Measurements from ENCODE around the gene MYO7A.

The MYO7A gene

DNA sequence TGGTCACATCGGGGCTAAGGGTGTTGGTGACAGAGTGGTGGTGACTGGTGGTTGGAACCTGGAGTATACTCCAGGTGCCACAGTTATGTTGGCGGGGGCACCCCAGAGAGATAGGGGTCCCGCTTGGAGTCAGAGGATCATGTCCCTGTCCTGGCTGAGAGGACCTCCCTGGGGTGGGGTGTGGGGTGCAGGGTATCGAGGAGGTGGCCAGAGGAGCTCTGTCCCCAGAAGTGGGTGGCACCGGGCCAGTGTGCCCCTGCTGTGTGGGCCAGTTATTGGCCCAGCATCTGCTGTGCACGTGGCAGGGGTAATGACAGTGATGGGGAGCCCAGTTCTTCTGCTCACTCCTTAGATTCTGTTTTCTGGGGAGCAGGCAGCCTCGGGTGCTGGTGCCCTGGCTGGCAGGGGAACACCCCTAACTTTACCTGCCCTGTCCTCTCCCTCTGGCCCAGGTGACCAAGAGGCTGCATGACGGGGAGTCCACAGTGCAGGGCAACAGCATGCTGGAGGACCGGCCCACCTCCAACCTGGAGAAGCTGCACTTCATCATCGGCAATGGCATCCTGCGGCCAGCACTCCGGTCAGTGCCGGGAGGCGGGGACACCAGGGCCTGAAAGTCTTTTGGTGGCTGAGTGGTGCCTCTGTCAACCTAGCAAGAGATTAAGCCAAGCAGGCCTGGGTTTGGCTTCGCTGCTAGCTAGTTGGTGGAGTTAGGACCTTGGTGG lies 56.3 kb downstream of the MYO7A start:
- no peak overlapping the region for H2AFZ ChIP-seq (ENCODE audit: low read depth, low read length)
- no peaks in the 10 kb centered on the region for H3K27me3 ChIP-seq (ENCODE audit: insufficient read depth, low read length, poor library complexity)
- H3K36me3 ChIP-seq (ENCODE audit: insufficient read depth, low read length) = no peaks in the 10 kb centered on the region
- ATAC-seq (ENCODE audit: insufficient read depth, low read depth) (no peak), DNase-seq (no peak)
- no peak for TF ChIP-seq EZH2 (IDR thresholded peaks at IDR 0.05; ENCODE audit: borderline replicate concordance, low read depth, low read length, severe bottlenecking)
- TF ChIP-seq, protein P1, sequence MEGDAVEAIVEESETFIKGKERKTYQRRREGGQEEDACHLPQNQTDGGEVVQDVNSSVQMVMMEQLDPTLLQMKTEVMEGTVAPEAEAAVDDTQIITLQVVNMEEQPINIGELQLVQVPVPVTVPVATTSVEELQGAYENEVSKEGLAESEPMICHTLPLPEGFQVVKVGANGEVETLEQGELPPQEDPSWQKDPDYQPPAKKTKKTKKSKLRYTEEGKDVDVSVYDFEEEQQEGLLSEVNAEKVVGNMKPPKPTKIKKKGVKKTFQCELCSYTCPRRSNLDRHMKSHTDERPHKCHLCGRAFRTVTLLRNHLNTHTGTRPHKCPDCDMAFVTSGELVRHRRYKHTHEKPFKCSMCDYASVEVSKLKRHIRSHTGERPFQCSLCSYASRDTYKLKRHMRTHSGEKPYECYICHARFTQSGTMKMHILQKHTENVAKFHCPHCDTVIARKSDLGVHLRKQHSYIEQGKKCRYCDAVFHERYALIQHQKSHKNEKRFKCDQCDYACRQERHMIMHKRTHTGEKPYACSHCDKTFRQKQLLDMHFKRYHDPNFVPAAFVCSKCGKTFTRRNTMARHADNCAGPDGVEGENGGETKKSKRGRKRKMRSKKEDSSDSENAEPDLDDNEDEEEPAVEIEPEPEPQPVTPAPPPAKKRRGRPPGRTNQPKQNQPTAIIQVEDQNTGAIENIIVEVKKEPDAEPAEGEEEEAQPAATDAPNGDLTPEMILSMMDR (IDR thresholded peaks at IDR 0.05; ENCODE audit: borderline replicate concordance, extremely low read depth, low read length, poor library complexity, severe bottlenecking) = no peak
- H3K27ac ChIP-seq (ENCODE audit: low read length) = no peak overlapping the region
- no peak overlapping the region for H3K9ac ChIP-seq (ENCODE audit: low read depth, low read length)
- H3K79me2 ChIP-seq (ENCODE audit: insufficient read depth, low read length) = no peaks in the 10 kb centered on the region
- H3K4me3 ChIP-seq (ENCODE audit: low read depth in 1 of 2, low read length in 2 of 2) = no peak overlapping the region
- no peaks in the 10 kb centered on the region for H3K4me1 ChIP-seq (ENCODE audit: insufficient read depth, low read length)
- no peaks in the 10 kb centered on the region for H4K20me1 ChIP-seq (ENCODE audit: insufficient read depth, low read length)
- H3K9me3 ChIP-seq (ENCODE audit: insufficient read depth, low read length, severe bottlenecking) = no peaks in the 10 kb centered on the region
- H3K4me2 ChIP-seq (ENCODE audit: insufficient read depth, low read length) = no peak overlapping the region

DNA sequence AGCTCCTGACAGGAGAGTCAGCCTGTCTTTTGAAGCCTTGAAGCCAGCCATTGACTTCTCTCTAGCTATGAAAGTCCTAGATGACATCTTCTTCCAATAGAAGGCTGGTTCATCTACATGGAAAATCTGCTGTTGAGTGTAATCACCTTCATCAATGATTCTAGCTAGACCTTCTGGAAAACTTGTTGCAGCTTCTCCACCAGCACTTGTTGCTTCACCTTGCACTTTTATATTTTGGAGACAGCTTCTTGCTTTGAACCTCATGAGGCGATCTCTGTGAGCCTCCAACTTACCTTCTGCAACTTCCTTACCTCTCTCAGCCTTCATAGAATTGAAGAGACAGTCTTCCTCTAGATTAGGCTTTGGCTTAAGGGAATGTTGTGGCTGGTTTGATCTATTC lies 58.3 kb downstream of the MYO7A start:
- Histone ChIP-seq H3K4me1 (ENCODE audit: insufficient read depth, low read length) (no peaks in the 10 kb centered on the region), H3K9ac (ENCODE audit: low read depth, low read length) (no peak overlapping the region), H3K27me3 (ENCODE audit: insufficient read depth, low read length, poor library complexity) (no peaks in the 10 kb centered on the region), H3K36me3 (ENCODE audit: insufficient read depth, low read length) (no peaks in the 10 kb centered on the region), H2AFZ (ENCODE audit: low read depth, low read length) (no peak overlapping the region), H3K79me2 (ENCODE audit: insufficient read depth, low read length) (no peaks in the 10 kb centered on the region), H3K4me3 (ENCODE audit: low read depth in 1 of 2, low read length in 2 of 2) (no peak overlapping the region), H3K27ac (ENCODE audit: low read length) (no peak overlapping the region), H3K4me2 (ENCODE audit: insufficient read depth, low read length) (no peak overlapping the region), H4K20me1 (ENCODE audit: insufficient read depth, low read length) (no peaks in the 10 kb centered on the region), H3K9me3 (ENCODE audit: insufficient read depth, low read length, severe bottlenecking) (no peaks in the 10 kb centered on the region)
- no peak for DNase-seq
- no peak for TF ChIP-seq EZH2 (IDR thresholded peaks at IDR 0.05; ENCODE audit: borderline replicate concordance, low read depth, low read length, severe bottlenecking)
- TF ChIP-seq, protein P1 (IDR thresholded peaks at IDR 0.05; ENCODE audit: borderline replicate concordance, extremely low read depth, low read length, poor library complexity, severe bottlenecking) = no peak
- no peak for ATAC-seq (ENCODE audit: insufficient read depth, low read depth)

DNA sequence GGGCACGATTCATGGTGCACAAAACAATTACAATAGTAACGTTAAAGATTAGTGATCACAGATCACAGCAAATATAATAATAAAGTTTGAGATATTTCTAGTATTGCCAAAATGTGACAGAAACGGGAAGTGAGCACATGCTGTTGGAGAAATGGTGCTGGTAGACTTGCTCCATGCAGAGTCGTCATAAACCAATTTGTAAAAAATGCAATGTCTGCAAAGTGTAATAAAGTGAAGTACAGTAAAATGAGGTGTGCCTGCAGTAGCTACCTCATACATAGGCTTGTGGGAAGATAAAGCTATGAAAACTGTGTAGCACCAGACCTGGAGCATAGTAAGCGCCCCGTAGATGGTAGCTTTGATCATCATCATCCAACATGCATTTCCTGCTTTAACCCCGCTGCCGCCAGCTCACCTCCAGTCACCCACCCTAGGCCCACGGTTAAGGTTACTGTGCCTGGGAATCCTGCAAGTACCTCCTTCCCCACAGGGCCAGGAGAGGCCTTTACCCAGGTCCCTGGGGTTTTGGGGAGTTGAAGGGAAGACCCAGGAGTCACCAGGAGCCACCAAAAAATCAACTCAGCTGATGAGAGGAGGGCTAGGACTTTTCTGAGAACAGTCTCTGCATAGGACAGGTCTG lies 59.2 kb downstream of the MYO7A start:
- no peaks in the 10 kb centered on the region for H3K27me3 ChIP-seq (ENCODE audit: insufficient read depth, low read length, poor library complexity)
- no peak overlapping the region for H3K4me2 ChIP-seq (ENCODE audit: insufficient read depth, low read length)
- H3K79me2 ChIP-seq (ENCODE audit: insufficient read depth, low read length) = no peaks in the 10 kb centered on the region
- H3K4me3 ChIP-seq (ENCODE audit: low read depth in 1 of 2, low read length in 2 of 2) = no peak overlapping the region
- DNase-seq = no peak
- H3K27ac ChIP-seq (ENCODE audit: low read length) = no peak overlapping the region
- H3K36me3 ChIP-seq (ENCODE audit: insufficient read depth, low read length) = no peaks in the 10 kb centered on the region
- H2AFZ ChIP-seq (ENCODE audit: low read depth, low read length) = no peak overlapping the region
- no peak for TF ChIP-seq EZH2 (IDR thresholded peaks at IDR 0.05; ENCODE audit: borderline replicate concordance, low read depth, low read length, severe bottlenecking)
- TF ChIP-seq, protein P1 (IDR thresholded peaks at IDR 0.05; ENCODE audit: borderline replicate concordance, extremely low read depth, low read length, poor library complexity, severe bottlenecking) = no peak
- H3K9ac ChIP-seq (ENCODE audit: low read depth, low read length) = no peak overlapping the region
- H3K9me3 ChIP-seq (ENCODE audit: insufficient read depth, low read length, severe bottlenecking) = no peaks in the 10 kb centered on the region
- H3K4me1 ChIP-seq (ENCODE audit: insufficient read depth, low read length) = no peaks in the 10 kb centered on the region
- ATAC-seq (ENCODE audit: insufficient read depth, low read depth) = no peak
- no peaks in the 10 kb centered on the region for H4K20me1 ChIP-seq (ENCODE audit: insufficient read depth, low read length)

Data from DND-41 (cell line).